GM13977 (cell line): ENCODE measurements around the gene CACNA2D1.

ENCODE experiments used
- DNase-seq: peaks from one replicate; pipeline ENCODE4 v3.0.0; 2012; ENCODE audit warnings: low spot score
- in situ Hi-C: fragments of 300-500 bp; cut with MboI; formaldehyde crosslinking; loops from one replicate; pipeline ENCODE4 v1.12.0; 2022; ENCODE audit warnings: low sequenced_read_pairs, low pct_unique_long_range_greater_than_20kb, mixed read lengths, inconsistent platforms; ENCODE audit not compliant: unreplicated experiment
- TF ChIP-seq, protein P1 (sequence below): IDR thresholded peaks from 2 replicates; pipeline ENCODE4 v1.5.1; 2012; ENCODE audit warnings: mild to moderate bottlenecking, control low read depth; ENCODE audit not compliant: insufficient read depth; ENCODE audit errors: extremely low read depth, missing control alignments

Gene CACNA2D1

DNA sequence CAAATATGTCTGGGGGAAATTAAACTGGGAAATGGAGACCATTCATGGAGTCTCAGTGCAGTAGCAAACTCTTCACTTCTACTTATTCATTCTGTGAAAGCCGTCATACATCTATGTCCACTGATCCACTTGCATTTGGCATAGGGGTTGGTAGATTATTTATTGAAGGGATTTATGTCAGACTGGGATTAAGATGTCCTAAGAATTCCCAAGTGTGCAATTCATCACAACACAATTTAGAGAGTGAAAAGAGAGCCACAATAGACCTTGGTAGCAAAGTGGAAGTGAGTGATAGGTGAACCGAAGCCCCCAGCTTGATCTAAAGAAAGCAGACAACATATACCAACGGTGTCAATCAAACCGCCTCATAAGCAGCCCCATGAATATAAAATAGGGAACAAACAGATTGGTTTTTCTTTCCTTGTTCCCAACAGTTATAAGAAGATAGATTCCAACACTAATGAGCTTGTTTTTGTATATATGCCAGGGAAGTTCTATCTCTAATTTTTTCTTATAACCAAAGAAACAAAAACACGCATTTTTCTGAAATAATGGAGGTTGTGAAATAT, 234.3 kb downstream of the CACNA2D1 start:
- in situ Hi-C loops: no loop called here
- DNase-seq: no peak
- TF ChIP-seq, protein P1, sequence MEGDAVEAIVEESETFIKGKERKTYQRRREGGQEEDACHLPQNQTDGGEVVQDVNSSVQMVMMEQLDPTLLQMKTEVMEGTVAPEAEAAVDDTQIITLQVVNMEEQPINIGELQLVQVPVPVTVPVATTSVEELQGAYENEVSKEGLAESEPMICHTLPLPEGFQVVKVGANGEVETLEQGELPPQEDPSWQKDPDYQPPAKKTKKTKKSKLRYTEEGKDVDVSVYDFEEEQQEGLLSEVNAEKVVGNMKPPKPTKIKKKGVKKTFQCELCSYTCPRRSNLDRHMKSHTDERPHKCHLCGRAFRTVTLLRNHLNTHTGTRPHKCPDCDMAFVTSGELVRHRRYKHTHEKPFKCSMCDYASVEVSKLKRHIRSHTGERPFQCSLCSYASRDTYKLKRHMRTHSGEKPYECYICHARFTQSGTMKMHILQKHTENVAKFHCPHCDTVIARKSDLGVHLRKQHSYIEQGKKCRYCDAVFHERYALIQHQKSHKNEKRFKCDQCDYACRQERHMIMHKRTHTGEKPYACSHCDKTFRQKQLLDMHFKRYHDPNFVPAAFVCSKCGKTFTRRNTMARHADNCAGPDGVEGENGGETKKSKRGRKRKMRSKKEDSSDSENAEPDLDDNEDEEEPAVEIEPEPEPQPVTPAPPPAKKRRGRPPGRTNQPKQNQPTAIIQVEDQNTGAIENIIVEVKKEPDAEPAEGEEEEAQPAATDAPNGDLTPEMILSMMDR: no peak

DNA sequence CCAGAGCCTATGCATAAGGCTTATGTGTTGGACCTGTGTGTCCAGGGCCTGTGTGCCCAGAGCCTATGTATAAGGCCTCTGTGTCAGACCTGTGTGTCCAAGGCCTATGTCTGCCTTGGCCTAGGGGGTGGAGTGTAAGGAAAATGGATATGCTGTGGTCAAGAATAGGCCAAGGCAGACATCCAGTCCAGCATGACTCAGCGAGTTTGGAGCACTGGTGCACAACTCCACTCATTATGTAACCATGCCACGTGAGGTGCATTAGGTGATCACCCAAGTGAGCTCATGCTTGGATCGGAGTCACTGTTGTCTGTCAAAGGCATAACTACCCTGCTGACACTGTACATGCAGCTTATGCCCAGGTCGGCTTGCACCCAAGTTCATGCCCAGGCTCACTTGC, 238.9 kb downstream of the CACNA2D1 start:
- DNase-seq: no peak
- in situ Hi-C loops: no loop called here
- TF ChIP-seq, protein P1: no peak

DNA sequence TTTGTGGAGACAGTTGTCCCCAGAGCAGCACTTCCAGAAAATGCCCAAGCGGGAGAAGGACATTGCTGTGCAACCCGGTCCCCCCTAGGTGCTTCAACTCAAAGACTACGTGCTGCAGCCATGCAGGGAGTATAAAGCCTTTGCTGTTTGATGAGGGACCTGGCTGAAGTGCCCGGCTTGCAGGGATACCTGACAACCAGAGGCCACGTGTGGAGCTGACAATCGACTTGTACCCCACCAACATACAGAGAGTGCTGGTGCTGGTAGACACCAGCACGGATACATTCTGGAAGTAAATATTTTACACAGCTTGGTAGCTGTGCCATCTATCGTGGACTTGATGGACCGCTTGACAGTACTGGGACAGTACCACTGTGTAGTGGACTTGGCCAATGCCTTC, 240.6 kb downstream of the CACNA2D1 start:
- TF ChIP-seq, protein P1: no peak
- DNase-seq: no peak
- in situ Hi-C loops: no loop called here

GRCh38 chr7:82202107-82202506, 241.5 kb downstream of the CACNA2D1 start:
- TF ChIP-seq, protein P1: no peak
- in situ Hi-C loops: no loop called here
- no peak for DNase-seq

GRCh38 chr7:82200601-82201000, 243.0 kb downstream of the CACNA2D1 start:
- in situ Hi-C loops: no loop called here
- DNase-seq: no peak
- TF ChIP-seq, protein P1: no peak

DNA sequence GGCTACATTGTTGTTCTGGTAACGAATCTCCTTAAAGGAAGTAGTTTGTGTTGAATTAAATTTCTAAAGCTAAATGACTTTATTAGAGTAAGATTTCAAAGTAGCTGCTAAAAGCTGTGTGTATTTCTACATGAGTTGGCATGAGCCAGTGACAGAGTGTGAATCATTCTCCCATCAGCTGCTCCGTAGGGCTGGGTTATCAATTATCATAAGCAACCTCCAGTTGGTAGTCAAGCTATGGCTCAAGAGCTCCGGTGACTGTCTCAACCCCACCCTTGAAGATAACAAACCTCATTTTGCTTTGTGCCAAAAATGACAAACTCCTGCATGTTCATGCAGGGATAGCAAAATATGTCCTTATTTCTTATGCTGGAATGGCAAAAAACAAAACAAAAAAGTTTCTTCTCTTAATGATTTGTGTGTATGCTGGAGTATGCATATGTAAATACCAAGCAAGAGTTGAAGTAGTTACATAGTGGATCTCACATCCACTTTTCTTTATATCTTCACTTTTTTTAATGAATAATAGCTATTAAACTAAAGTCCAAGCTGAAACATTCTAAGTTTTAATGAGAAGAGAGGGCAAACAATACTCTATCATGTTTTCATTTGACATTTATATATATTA, 249.4 kb downstream of the CACNA2D1 start:
- TF ChIP-seq, protein P1: no peak
- in situ Hi-C loops: no loop called here
- DNase-seq: no peak

- TF ChIP-seq, protein P1: no peak
- DNase-seq: no peak
- in situ Hi-C loops: no loop called here
Observed at GRCh38 chr7:82188636-82189035, 254.9 kb downstream of the CACNA2D1 start.
